HG03159 (cell line): ENCODE measurements around the gene CCDC85C.
A peak's percentile ranks its signal among the peaks of the same experiment; 100 is the strongest.

ENCODE experiments used
- ATAC-seq: cut with Tn5 transposase; IDR thresholded peaks from one replicate; pipeline ENCODE4 v1.9.1; 2021; ENCODE audit warnings: mild to moderate bottlenecking, moderate library complexity; ENCODE audit not compliant: unreplicated experiment

The CCDC85C gene

DNA sequence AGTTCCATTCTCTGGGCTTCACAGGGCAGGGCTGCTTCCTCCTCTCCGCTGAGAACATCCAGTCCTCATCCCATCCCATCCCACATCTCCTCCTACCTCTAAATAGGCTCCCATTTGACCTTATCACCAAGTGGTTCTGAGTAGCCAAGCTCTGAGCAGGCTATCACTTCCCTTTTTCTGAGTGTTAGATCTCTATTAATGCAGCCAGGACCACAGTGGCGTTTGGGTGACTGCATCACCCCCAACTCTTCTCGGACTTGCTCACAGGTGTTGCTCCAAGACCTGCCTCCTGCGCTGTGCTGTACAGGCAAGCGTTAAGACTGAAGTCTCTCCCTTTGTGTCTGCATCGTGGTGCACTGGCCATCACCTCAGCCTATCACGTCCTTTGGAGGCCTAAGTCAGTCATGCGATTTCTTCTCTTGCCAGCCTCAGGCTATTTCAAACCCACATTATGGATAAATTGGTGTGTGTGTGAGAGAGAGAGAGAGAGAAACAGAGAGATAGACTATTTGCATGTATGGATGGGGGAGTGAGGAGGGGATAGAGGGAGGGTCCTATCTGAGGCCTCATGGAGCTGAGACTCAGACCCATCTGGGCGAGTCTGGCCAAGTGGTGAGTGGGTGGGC is 28.5 kb upstream of the CCDC85C start:
- ATAC-seq, result no peak

DNA sequence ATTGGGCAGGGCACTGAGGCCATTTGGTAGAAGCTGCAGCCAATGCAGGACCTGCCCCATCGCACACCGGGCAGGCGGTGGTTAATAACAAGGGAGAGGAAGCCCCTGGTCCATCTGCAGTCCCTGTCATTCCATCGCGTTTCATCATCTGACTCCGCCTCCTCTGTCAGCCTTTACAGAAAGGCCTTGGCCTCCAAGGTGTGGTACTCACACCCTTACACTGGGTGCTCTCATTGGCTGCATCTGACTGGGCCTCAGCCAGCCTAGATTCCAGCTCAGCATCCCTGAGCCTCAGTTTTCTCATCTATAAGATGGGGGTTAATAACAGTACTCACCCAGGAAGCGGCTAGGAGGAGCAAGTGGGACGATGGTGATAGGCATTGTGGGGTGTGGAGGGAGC is 26.2 kb upstream of the CCDC85C start:
- ATAC-seq, result no peak

- peak; percentile 81 for ATAC-seq
Observed at GRCh38 chr14:99628887-99629618, 25.0 kb upstream of the CCDC85C start.

DNA sequence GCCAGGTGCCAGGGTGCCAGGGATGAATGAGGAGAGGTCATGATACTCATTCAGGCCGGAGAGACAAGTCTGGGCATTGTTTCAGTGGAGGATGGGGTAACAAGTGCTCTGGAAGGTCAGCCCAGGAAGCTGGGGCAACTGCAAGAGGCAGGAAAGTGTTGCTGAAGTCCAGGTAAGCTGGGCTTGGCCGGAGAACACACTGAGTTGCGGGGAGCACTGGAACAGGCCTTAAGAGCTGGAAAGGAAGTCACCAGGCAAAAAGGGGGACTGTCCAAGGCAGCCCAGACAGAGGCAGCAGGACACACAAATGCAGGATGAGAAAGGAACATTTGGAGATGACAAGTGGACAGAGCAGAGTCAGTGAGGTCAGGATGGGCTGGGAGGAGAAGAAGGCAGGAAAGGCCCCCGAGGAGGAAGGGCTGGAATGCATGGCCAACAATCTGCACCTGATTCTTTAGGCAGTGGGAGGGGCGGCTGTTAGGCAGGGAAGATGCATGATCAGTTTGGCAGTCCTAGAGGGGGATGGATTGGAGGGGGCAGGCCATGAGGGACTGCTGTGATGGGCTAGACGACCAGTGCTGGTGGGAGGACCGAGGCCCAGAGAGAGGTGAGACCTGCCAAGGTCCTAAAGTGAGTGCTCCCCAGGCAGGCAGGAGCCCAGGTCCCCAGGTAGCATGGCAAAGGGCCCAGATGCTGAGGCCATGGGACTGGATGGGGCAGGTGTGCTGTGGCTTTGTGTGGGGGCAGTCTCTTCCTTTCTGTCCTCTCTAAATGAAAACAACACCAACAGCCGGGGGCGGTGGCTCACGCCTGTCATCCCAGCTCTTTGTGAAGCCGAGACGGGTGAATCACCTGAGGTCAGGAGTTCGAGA is 23.7 kb upstream of the CCDC85C start:
- no peak for ATAC-seq

- ATAC-seq, result no peak
Observed at GRCh38 chr14:99627100-99627499, 23.1 kb upstream of the CCDC85C start.

DNA sequence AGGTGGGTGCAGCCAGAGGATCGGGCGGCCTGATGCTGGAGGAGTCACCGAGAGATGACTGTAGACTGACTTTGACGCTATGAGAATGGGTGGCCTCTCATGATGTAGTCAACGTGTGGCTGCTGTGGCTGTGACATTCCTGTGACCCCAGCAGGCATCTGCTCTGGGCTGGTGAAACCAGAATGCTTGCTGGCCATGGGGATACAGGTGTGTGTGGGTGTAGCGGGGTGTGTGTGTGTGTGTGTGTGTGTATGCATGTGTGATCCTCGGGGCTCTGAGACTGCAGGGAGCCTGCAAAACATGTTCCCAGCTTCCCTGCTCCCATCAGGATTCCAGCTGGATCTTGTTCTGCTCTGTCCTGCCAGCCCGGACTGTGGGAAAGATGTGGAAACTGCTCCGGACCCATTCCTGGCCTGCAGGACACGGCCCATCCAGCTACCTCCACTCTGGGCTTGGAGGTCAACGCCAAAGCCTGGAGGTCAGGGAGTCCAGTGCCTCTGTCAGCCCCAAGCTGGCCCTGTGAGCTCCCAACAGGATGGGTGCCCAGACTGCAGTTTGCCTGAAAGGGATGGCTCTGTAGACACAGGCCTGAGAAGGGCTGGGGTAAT is 22.1 kb upstream of the CCDC85C start:
- no peak for ATAC-seq

- no peak for ATAC-seq
Observed at GRCh38 chr14:99625476-99625875, 21.5 kb upstream of the CCDC85C start.

GRCh38 chr14:99624971-99625370 is 21.0 kb upstream of the CCDC85C start:
- ATAC-seq, result no peak

DNA sequence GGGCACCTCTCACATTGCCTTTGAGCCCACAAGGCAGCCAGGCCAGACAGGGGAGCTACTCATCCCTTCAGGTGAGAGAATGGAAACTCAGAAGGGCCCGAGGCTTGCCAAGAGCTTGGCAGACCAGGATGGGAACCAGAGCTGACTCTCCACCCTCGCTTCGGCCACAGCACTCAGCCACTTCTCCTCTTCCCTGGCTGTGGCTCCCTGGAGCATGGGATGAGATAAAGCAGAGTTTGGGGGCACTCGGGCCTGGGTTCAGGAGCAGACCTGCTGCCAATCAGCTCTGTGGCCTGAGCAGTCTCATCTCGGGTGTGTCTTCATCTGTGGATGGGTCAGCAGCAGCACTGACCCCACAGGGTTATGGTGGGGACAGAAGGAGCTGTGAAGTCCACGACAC is 20.0 kb upstream of the CCDC85C start:
- no peak for ATAC-seq

DNA sequence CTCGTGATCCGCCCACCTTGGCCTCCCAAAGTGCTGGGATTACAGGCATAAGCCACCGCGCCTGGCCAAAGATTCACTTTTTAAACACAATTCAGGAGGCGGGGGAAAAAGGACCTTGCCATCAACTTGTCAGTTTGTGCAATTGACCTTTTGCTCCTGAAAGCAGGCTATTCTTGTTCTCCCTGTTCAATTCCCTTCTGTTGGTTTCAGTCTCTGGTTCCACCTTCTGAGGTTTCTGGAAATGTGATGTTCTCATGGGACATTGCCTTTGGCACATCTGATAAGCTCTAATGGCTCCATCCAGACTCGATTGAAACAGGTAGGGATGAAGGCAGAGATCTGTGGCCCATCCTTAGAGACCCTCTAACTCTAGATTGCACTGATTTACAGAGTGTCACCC is 17.9 kb upstream of the CCDC85C start:
- ATAC-seq, result no peak

GRCh38 chr14:99619835-99620834 is 16.1 kb upstream of the CCDC85C start:
- ATAC-seq, result no peak

DNA sequence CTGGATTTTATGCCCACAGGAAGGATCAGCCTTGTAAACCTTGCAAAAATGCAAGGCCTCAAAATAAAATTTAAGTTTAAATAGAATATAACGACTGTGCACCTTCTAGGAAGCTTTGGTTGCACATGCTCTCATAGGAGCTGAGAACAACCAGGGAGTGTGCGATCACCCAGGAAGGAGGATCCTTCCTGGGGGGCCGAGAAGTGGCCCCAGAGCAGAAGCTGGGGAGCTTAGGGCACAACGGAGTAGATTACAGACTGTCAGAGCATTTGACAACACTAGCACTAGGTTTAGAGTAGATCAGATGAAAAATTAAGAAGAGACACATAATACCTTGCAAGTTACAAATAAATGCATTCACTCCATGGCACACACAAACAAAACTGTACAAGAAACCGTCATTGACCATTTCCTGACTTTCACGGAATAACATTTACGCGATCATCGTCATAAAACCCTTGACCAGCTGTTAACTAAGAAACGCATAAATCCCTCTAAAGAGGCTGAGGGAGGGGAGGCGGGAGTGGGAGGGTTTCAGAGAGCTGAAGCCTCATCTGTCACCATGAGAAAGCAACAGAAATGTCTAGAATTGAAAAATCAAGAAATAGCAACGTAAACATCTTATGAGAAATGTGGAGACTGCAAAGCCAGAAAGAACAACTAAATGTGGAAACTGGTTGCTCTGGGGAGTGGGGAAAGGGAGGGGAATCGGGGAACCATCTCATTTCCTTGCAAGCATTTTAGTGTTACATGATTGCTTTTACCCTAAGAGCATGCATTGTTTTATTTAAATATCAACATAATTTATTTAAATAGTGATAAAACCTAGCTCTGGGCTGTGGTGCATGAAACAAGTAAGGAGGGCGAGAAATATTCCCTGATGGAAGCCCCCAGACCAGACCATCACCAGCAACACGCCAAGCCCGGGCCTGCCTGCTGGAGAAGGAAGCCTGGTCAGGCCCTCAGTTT is 13.1 kb upstream of the CCDC85C start:
- ATAC-seq, result no peak

GRCh38 chr14:99615497-99616157 is 11.6 kb upstream of the CCDC85C start:
- no peak for ATAC-seq

DNA sequence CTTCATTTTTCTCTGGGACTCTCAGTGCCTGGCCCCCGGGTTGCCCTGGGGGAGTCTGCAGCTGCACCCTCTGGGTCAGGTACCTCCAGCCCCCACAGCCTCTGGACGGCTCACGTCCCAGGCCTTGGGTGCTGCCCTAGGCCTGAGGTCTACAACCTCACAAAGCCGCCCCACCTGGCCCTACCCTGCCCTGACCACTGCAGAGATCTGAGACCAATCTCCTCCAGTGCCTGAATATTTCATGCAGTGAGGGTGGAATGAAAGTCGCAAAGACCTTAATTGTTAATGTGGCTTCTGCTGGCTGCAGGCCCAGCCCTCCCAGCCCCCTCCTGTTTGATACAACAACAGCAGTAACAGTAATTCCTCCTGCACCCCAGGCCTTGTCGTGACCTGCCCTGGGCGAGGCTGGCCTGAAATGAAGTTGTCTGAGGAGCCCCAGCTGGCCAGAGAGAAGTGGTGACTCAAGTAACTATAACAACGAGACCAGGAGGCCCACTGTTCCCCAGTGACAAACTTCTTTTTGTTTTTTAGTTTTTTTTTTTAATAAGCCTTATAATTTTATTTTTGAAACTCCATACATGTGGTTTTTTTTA is 8.8 kb upstream of the CCDC85C start:
- no peak for ATAC-seq

DNA sequence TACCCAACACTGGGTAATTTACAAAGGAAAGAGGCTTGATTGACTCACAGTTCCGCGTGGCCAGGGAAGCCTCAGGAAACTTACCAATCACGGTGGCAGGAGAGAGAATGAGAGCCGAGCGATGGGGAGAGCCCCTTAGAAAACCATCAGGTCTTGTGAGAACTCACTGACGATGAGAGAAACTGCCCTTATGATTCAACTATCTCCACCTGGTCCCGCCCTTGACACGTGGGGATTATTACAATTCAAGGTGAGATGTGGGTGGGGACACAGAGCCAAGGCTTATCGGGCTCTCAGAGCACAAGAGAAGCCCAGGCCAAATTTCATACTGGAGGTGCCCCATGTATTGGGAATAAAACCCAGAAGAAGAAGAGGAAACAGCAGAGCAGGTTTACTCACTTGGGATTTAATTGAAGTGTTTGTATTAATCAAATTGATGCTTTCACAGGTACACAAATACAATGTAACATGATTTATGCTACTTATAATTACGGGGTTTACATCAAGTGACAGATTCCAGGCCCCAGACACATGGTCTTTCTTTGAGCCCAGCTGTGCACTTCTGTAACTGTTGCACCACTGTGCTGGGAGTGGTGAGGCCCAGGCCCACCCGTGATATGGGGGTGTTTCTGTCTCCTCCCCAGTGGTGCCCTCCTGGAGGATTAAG is 8.2 kb upstream of the CCDC85C start:
- ATAC-seq, result no peak

DNA sequence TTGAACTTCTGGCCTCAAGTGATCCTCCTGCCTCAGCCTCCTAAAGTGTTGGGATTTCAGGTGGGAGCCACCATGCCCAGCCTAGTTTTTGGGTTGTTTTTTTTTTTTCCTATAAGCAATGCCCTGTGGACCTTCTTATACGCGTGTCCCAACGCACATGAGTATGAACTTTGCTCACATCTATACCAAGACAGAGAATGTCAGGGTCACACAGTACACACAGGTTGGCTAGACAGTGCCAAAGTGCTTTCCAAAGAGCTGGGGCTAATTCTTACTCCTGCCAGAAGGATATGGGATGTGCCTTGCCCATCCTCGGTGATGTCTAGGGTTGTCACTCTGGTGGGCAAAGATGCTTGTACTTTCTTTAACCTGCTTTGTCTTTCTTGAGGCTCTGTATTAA is 7.6 kb upstream of the CCDC85C start:
- no peak for ATAC-seq
